Esophagus squamous epithelium (tissue), 5 donors: ENCODE data around the gene ATP1A1. TPM values are rescaled to one million over a fixed set of nuclear protein-coding genes. Genes with fewer than 3 reads are reported as not detected.

ENCODE experiments used
- DNase-seq: peaks from one replicate; lab custom pipeline; 2025; lab: John Stamatoyannopoulos, UW
- H3K27ac ChIP-seq, 4 donors: fragments of 200-600 bp; sonication (generic); one replicate each; pipeline ENCODE4 v1.5.1; 2016 to 2019; ENCODE audit warnings: mild to moderate bottlenecking in 1 of 4
- H3K27me3 ChIP-seq, 4 donors: fragments of 200-600 bp; sonication (generic); 1 replicate in 3 of 4; 2 replicates in 1 of 4; pipeline versions ENCODE4 v1.5.1 to v1.6.0; 2017 to 2021; ENCODE audit warnings: antibody characterized with exemption in 1 of 4
- H3K36me3 ChIP-seq, 3 donors: fragments of 200-600 bp; sonication (generic); one replicate each; pipeline ENCODE4 v1.5.1; 2016 to 2019
- H3K4me1 ChIP-seq, 3 donors: fragments of 200-600 bp; sonication (generic); one replicate each; pipeline ENCODE4 v1.5.1; 2017 to 2019
- H3K4me3 ChIP-seq, 4 donors: fragments of 200-600 bp; sonication (generic); 1 replicate in 3 of 4; 2 replicates in 1 of 4; pipeline ENCODE4 v1.5.1; 2016 to 2019; ENCODE audit warnings: mild to moderate bottlenecking in 2 of 4, moderate library complexity in 1 of 4
- H3K9me3 ChIP-seq, 3 donors: fragments of 200-600 bp; sonication (generic); one replicate each; pipeline ENCODE4 v1.5.1; 2016 to 2019
- POLR2A ChIP-seq, 4 donors: fragments of 450-650 bp; IDR thresholded peaks; one replicate each; pipeline ENCODE4 v1.6.1; 2017; ENCODE audit warnings: antibody characterized with exemption in 4 of 4, mild to moderate bottlenecking in 4 of 4, moderate library complexity in 3 of 4
- WGBS, 2 donors: methylation state at CpG; one replicate each; pipeline ENCODE4 v1.1.5; 2018; 5-methylcytosine and 5-hydroxymethylcytosine counted together
- intact Hi-C: fragments of 100-400 bp; cut with DNase I; formaldehyde crosslinking; loops from one replicate; pipeline ENCODE4 v1.15.0; 2022
- total RNA-seq, 4 donors: library from RNA; depleted of rRNA; stranded (reverse); fragments of >200 nt; gene quantifications; one replicate each; pipeline ENCODE4 v1.1.0, GENCODE V29; 2016
- TF ChIP-seq, protein P1 (sequence below), 6 experiments: fragments of 450-650 bp in 4 of 6; fragments of 200-600 bp in 2 of 6; sonication (generic) in 2 of 6; IDR thresholded peaks; one replicate each; pipeline ENCODE4 v1.5.1; 2016 to 2019; ENCODE audit warnings: antibody characterized with exemption in 6 of 6, mild to moderate bottlenecking in 4 of 6, moderate library complexity in 4 of 6
- donor health status: DM: yes; HTN: yes; CAD: no.

The ATP1A1 gene
- total RNA-seq, 4 donors from 2014 or later, result 310 to 443 (median 391) TPM

GRCh38 chr1:116331523-116331922 lies 41.5 kb upstream of the ATP1A1 start:
- no peak for DNase-seq
- Histone ChIP-seq H3K27ac (no peak overlapping the region), H3K4me3 (no peak overlapping the region), H3K36me3 (no peaks in the 10 kb centered on the region), H3K9me3 (no peaks in the 10 kb centered on the region), H3K4me1 (peaks cover 0 to 18% (median 8%) of the 10 kb centered on the region in 3 donors), H3K27me3 (no peaks in the 10 kb centered on the region)
- TF ChIP-seq POLR2A (IDR thresholded peaks at IDR 0.05), result no peak
- TF ChIP-seq, protein P1, sequence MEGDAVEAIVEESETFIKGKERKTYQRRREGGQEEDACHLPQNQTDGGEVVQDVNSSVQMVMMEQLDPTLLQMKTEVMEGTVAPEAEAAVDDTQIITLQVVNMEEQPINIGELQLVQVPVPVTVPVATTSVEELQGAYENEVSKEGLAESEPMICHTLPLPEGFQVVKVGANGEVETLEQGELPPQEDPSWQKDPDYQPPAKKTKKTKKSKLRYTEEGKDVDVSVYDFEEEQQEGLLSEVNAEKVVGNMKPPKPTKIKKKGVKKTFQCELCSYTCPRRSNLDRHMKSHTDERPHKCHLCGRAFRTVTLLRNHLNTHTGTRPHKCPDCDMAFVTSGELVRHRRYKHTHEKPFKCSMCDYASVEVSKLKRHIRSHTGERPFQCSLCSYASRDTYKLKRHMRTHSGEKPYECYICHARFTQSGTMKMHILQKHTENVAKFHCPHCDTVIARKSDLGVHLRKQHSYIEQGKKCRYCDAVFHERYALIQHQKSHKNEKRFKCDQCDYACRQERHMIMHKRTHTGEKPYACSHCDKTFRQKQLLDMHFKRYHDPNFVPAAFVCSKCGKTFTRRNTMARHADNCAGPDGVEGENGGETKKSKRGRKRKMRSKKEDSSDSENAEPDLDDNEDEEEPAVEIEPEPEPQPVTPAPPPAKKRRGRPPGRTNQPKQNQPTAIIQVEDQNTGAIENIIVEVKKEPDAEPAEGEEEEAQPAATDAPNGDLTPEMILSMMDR (IDR thresholded peaks at IDR 0.05), result no peak
- 87 to 91% methylated on average over 3 of the region's 3 CpGs for WGBS, 2 donors
- intact Hi-C loops, result no loop called here

- Histone ChIP-seq H3K27ac (no peak overlapping the region), H3K4me1 (peaks cover 0 to 15% (median 8%) of the 10 kb centered on the region in 3 donors), H3K36me3 (no peaks in the 10 kb centered on the region), H3K4me3 (no peak overlapping the region), H3K9me3 (no peaks in the 10 kb centered on the region), H3K27me3 (no peaks in the 10 kb centered on the region)
- TF ChIP-seq, protein P1 (IDR thresholded peaks at IDR 0.05), result no peak
- no peak for TF ChIP-seq POLR2A (IDR thresholded peaks at IDR 0.05)
- intact Hi-C loops, result no loop called here
- WGBS, 2 donors, result 65 to 70% methylated on average over 3 of the region's 3 CpGs
- no peak for DNase-seq
These were observed 40.6 kb upstream of the ATP1A1 start for GRCh38 chr1:116332451-116332850.

GRCh38 chr1:116333171-116334014 lies 39.7 kb upstream of the ATP1A1 start:
- H3K27ac ChIP-seq, result no peak overlapping the region
- no peak for TF ChIP-seq POLR2A (IDR thresholded peaks at IDR 0.05)
- TF ChIP-seq, protein P1 (IDR thresholded peaks at IDR 0.05), result no peak
- no peak for DNase-seq
- WGBS, 2 donors, result 85 to 91% methylated on average over 4 to 5 of the region's 5 CpGs
- H3K9me3 ChIP-seq, result no peaks in the 10 kb centered on the region
- no peaks in the 10 kb centered on the region for H3K36me3 ChIP-seq
- no peaks in the 10 kb centered on the region for H3K27me3 ChIP-seq
- intact Hi-C loops, result no loop called here
- no peak overlapping the region for H3K4me3 ChIP-seq
- peaks cover 0 to 15% (median 8%) of the 10 kb centered on the region in 3 donors for H3K4me1 ChIP-seq

DNA sequence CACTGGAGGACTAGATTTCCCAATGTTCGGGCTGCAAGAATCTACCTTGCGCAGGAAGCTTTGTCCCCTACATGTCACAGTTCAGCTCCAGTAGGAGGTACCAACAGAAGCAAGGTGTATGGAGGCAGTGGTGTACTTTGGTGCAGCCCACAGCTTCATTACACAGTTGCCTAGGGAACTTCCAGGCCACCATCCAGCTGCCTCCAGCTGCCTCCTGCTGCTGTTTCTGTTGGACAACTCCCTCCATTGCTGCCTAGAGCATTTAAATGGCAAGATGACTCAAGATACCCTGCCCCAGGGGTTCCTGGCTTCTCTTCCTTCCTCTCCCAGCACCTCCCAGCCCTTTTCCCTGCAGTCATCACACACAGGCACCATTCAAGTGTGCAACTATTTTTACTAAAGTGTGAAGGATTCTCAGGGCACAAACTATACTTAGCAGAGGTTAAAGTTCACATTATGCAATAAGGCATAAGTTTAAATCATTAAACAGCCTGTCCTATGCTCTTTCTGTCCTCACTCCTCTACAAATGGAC lies 39.0 kb upstream of the ATP1A1 start:
- Histone ChIP-seq H3K4me1 (peaks cover 0 to 15% (median 8%) of the 10 kb centered on the region in 3 donors), H3K27ac (no peak overlapping the region), H3K4me3 (no peak overlapping the region), H3K9me3 (no peaks in the 10 kb centered on the region), H3K36me3 (no peaks in the 10 kb centered on the region), H3K27me3 (no peaks in the 10 kb centered on the region)
- intact Hi-C loops, result no loop called here
- 88 to 93% methylated on average over 2 of the region's 2 CpGs for WGBS, 2 donors
- no peak for DNase-seq
- TF ChIP-seq, protein P1 (IDR thresholded peaks at IDR 0.05), result no peak
- no peak for TF ChIP-seq POLR2A (IDR thresholded peaks at IDR 0.05)
